Testis (tissue), 2 donors: ENCODE measurements around the gene NLRX1.

Experiments used
- POLR2A ChIP-seq: fragments of 450-650 bp; IDR thresholded peaks from one replicate; pipeline ENCODE4 v1.6.1; 2017; ENCODE audit warnings: antibody characterized with exemption, mild to moderate bottlenecking, moderate library complexity
- TF ChIP-seq, protein P1 (sequence below), 3 experiments: fragments of 450-650 bp in 2 of 3; fragments of 200-600 bp in 1 of 3; sonication (generic) in 1 of 3; IDR thresholded peaks; one replicate each; pipeline ENCODE4 v1.5.1; 2016 to 2019; ENCODE audit warnings: antibody characterized with exemption in 3 of 3, mild to moderate bottlenecking in 2 of 3, moderate library complexity in 1 of 3

DNA sequence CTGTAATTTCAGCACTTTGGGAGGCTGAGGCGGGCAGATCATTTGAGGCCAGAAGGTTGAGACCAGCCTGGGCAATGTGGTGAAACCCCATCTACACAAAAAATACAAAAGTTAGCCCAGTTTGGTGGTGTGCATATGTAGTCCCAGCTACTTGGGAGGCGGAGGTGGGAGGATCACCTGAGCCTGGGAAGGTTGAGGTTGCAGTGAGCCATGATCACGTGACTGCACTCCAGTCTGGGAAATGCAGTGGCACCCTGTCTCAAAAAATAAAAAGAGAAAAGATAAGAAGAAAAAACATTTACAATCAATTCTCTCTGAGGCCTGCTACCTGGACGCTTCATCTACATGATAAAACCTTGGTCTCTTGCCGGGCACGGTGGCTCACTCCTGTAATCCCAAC, 30.4 kb downstream of the NLRX1 start:
- TF ChIP-seq, protein P1, sequence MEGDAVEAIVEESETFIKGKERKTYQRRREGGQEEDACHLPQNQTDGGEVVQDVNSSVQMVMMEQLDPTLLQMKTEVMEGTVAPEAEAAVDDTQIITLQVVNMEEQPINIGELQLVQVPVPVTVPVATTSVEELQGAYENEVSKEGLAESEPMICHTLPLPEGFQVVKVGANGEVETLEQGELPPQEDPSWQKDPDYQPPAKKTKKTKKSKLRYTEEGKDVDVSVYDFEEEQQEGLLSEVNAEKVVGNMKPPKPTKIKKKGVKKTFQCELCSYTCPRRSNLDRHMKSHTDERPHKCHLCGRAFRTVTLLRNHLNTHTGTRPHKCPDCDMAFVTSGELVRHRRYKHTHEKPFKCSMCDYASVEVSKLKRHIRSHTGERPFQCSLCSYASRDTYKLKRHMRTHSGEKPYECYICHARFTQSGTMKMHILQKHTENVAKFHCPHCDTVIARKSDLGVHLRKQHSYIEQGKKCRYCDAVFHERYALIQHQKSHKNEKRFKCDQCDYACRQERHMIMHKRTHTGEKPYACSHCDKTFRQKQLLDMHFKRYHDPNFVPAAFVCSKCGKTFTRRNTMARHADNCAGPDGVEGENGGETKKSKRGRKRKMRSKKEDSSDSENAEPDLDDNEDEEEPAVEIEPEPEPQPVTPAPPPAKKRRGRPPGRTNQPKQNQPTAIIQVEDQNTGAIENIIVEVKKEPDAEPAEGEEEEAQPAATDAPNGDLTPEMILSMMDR (IDR thresholded peaks at IDR 0.05), result no peak
- no peak for TF ChIP-seq POLR2A
